Stimulated activated CD4-positive, alpha-beta T cell treated with anti-CD3 and anti-CD28 coated beads, Interleukin-15, amount 100 ng/mL, for 24 hours (primary cell): ENCODE data around the gene UQCR11.
"Not testable (repeated sequence)": the region's sequence is repeated elsewhere in the genome, so short reads cannot be mapped to it uniquely, and the experiment has no call there.

Experiments used
- DNase-seq: peaks from one replicate; pipeline ENCODE4 v3.0.0-alpha.2; 2020

The UQCR11 gene

DNA sequence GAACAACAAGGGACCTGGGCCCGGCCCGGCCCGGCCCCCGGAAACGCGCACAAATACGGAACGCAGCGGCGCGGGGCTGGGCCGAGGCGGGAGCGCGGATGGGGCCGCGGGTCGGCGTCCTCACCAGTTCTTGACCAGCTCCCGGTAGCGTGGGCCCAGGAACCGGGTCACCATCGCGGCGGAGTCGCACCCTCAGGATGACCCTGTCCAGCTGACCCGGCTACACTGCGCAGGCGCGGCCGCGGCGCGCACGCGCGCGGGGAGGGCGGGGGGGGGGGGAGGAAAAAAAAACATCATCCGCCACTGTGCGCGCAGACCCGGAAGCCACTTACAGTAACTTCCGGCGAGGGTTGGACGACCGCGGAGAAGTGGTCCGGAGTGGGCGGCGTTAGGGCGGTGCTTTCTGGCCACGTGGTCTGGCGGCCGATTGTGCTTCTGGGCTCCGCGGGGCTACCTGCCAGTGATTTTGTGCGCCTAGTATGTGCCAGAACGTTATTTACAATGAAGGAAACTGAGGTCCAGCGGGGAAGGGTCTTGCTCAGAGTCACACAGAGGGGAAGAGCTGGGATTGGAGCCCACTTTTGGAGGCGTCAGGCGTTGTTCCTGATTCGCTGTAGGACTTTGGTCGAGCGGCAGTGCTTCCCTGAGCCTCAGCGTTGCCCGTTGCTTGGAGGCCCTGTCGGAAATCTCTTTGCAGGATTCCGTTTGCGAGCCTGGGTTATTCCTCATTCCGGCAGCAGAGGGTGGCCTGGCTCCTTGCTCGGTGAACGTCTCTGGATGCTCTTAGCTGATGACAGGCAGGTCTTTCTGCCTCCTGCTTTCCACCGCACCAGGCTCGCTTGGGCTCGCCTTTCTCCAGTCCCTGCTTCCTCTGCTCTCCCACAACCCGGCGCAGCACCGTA lies at the start of gene UQCR11:
Gene UQCR11, minus strand, starts transcription at position 227 of the 902 bp plus-strand sequence. Its CDS starts 53 bp downstream, at position 174.
- DNase-seq: peak; percentile 97

- DNase-seq: no peak
Observed at GRCh38 chr19:1654178-1654792, 49.0 kb upstream of the UQCR11 start.

DNA sequence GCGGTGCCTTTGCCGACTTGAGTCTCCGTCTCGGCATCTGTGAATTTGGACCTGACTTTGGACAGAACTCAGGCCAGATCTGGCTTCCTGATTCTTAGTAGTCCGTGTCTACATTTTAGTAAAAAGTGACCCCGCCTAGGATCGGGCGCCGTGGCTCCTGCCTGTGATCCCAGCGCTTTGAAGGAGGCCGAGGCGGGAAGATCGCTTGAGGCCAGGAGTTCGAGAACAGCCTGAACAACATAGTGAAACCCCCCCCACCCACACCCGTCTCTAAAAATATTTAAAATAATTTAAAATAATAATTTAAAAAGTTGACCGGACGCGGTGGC lies 48.0 kb upstream of the UQCR11 start:
- DNase-seq: no peak

DNA sequence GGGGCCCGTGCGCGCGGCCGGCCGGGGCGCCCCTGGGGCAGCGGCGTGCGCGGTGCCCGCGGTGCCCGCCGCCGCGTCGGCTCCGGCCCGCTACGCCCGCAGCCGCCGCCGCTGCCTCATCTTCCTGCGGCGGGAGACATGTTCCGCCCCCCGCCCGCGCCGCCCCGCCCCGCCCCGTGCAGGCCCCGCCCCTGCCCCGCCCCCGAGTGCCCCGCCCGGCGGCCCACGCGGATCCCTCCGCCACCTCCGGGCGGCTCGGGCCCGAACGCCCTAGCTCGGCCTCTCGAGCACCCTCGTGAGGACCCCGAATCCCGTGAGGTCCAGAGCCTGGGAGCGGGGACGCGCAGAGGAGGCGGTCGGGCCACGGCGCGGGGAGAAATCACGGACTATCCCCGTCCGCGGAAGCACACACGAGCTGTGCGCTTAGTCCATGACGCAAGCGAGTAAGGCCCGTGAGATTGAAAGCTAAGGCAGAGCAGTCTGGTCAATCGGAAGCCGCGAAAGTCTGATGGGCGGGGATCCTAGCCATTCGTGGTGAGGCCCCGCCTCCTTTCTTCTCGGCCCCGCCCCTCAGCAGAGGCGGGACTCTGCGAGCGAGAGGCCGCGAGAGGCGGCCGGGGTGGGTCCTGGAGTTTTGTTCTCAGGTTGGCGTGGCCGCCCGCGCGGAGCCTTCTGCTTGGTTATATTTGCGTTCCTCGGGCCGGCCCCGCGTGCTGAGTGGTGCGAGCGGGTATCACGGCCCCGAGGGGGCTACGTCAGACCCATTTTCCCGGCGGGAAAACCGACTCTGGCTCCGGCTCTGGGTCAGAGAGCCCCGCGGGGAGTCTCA lies 47.4 kb upstream of the UQCR11 start, which contains the start of gene TCF3:
Gene TCF3, minus strand, starts transcription at position 145 of the 829 bp plus-strand sequence. CDS start 2,367 bp downstream, outside the sequence.
- DNase-seq: peak; percentile 98

DNA sequence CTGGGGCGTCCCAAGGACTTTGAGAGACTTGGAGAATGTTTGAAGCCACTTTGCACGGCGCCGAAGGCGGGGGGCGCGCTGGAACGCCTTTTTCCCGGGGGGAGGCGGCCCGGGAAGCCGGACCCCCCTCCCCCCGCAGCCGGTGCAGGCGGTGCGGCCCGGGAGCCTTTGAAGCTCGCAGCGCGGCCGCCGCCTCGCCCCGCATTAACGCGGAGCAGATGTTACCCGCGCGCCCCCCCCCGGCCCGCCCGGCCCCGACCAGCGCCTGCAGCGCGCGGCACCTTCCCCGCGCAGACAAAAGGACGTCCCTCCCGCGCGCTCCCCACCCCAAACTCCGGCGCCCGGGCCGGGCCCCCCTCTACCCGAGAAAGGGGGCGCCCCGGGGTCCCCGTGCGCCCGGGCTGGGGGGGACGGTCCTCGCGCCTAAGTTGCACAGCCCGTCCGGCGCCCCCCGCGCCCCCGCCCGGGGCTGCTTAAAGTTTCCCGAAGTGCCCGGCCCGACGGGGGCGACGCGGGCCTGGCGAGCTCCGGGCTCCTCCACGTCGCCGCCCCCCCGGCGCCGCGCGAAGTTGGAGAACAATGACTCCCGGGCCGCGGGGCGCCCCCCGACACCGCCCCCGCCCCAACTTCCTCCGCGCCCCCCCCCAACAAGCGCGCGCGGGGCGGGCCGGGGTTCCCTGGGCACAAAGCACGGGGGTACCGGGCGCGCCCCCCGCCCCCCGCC lies 46.5 kb upstream of the UQCR11 start:
- peak; percentile 55 for DNase-seq

DNA sequence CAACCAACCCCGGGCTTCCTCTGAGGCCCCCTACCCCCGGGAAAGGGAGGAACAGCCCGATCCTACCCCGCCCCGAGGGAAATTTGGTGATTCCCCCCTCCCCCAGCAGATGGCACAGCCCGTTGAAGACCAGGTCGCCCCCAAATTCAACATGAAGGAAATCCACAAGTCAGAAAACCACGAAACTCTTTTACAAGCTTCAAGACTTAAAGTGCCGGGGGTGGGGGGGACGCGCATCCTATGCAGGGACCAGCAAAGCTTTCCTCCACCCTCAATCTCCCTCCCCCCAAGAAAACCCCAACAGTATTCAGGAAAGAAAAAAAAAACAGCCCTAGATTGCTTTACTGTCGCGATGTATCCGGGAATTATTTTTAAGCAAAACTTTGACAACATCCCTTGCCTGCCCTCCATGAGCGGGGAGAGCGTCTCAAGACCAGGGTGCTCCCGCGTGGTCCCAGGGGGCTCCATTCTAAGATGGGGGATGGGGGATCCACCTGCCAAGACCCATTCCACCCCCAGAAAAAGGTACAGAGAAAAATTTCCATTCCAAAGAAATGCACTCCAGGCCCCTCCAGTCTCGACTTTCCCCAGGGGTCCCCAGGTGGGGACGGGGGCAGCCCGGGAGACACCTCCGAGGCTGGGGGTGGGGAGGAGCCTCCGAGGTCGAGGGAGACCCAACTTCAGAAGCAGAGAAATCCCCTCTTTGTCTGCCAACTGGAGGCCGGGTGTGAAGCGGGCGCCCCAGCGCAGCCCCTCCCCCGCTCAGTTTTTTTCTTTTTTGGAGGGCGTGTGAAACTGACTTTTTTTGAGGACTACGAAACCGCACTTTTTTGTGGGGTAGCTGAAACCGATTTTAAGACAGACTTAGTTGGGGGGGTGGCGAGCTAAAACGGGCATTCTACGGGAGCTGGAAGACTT lies 45.6 kb upstream of the UQCR11 start:
- peak; percentile 72 for DNase-seq

DNA sequence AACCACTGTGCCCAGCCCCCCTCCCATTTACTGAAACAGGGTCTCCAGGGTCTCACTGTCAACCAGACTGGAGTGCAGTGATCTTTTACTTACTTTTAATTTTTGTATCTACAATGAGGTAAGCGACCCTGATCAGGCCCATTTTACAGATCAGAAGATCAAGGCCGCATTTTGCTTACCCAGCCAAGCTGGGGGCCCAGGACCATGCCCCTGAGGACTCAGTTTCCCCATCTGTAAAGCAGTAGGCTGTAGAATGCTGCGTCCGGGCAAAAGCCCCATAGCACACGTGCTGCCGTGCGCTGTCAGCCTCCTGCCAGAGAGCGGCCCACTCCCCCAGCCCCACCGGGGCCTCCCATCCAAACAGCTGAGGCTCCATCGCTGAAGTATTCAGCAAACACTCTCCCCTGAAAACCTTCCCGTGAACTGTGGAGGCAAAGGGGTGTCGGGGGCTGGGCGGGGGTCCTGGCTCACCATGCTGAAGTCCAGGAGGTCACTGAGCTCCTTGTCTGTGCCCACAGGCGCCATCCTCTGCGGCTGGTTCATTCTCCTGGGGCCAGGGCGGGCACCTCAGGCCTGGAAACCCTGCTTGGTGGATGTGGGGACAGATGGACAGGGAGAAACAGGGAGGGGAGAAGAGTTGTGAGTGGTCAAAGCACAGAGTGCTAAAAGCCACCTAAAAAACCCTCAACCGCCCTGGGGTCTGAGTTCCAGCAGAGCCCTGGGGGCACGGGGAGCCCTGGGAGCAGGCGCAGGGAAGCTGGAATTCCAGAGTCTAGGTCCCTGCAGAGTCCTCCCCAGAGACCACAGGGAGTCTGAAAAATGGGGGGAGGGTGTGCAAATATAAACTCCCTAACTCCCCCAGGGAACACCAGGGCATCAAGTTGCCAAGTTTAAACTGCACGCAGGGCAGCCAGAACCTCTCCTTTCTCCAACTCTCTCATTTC lies 44.7 kb upstream of the UQCR11 start:
- no peak for DNase-seq

DNA sequence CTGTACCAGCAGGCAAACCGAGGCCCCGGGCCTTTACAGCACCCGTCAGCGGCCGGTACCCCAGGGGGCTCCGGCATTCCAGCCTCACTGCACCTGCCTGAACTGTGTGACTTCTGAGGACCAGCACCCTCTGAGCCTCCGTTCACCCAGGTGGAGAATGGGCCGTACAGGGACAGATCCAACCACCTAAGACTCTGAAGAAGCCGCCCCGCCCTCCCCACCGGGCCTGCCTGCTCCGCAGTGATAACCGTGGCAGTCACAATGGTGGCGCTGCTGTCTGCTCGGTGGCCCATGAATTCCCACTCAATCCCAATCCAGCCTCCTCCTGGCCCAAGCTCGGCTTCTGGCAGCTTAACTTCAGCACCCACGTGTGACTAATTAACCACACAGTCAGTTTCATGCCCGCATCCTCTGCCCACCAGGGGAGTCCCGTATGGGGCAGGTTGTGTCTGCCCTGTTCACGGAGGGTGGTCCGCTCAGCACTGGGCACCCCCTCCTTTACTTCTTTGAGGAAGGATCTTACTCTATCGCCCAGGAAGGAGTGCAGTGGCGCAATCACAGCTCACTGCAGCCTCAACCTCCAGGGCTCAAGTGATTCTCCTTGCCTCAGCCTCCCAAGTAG lies 43.8 kb upstream of the UQCR11 start:
- DNase-seq: no peak

GRCh38 chr19:1648459-1648849 lies 43.2 kb upstream of the UQCR11 start:
- no peak for DNase-seq

DNA sequence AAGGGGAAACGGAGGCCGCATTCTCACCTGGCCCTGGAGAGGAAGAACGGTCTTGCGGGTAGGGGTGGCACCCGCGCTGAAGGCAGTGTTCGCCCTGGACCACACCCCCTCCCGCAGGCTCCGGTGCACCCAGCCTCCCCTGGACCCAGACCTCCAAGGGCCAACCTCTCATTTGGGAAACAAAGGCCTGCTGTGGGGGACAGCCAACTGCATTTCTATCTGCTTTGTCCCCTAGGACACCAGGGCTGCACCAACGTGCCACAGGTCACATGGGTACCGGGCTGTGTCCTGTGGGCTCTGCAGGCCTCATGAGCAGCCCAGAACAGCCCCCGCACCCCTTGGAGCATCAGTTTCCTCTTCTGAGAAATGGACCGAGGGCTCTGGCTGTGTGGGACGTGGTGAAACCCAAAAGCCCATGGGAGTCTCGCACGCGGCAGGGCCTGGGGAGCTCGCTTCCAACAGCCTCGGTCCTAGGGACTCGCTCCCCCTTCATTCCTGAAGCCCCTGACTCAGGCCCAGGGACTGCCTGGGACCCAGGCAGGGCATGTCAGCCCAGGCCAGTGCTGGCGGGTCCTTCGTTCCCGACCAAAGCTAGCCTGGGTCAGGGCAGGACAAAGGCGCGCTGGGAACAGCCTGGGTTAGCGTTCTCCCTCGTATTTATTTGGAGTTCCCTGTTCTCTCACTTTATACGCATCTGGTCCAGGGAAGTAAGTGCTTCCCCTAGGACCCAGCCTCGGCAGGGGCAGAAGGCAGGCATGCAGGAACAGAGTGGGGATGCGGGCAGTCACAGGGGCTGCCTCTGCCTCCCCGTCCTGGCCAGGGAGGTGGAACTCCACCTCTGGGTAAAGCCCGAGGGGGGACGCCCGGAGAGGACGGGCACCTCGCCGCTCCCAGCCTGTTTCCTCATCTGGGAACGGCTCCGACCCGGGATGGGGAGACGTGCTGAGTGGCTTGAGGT lies 42.5 kb upstream of the UQCR11 start:
- DNase-seq: no peak

DNA sequence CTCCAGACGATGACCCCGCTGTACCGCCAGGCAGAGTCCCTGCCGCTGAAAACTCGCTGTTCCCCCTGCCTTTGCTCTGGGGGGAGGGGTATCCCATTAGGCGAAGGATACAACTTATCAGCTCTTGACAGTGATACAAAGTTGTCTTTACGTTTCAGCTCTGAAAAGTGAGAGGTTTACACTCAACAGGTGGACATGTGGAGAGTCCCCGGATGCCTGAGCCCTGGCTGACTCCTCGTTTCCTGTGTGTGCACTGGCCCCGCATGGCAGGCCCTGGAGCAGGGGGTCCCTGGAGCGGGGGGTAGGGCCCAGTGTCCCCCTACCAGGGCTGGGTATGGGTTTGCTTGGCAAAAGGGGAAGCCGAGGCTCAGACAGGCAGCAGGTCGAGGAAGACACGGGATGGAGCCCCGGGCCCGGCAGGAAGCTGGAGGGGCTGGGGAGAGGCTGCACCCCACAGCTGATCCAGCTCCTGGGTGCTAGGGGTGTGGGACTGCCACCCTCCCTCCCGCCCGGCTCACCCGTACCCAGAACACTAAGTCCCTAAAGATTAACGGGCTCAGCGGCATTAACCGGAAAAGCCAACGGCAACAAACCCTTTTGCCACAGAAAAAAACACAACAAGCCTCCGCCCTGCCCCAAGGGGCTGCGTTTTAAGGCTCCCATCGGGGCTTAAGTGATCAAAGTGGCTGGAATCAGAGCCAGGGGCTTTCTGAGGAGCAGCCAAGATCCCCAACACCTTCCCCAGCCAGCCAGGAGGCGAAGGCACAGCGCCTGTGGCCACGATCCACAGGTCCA lies 41.6 kb upstream of the UQCR11 start:
- no peak for DNase-seq

DNA sequence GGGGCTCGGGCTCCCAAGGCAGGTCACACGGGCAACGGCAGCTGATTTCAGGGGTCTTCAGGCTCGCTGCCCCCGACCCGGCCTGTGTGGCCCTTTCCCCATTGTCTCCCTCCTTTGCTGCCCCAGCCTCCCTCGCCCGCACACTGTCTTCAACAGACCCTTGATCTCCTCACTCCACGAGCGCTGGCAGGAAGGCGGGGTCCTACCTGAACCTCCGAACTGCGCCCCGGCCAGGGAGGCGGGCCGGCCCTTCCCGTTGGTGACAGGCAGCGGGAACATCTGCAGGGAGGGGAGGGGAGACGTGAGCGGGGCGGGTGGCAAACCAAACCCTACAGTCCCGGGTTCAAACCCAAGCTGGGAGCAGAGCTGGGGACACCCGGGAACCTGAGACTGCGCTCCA lies 40.9 kb upstream of the UQCR11 start:
- no peak for DNase-seq

GRCh38 chr19:1645299-1645698 lies 40.0 kb upstream of the UQCR11 start:
- no peak for DNase-seq

GRCh38 chr19:1644070-1644469 lies 38.8 kb upstream of the UQCR11 start:
- DNase-seq: no peak

DNA sequence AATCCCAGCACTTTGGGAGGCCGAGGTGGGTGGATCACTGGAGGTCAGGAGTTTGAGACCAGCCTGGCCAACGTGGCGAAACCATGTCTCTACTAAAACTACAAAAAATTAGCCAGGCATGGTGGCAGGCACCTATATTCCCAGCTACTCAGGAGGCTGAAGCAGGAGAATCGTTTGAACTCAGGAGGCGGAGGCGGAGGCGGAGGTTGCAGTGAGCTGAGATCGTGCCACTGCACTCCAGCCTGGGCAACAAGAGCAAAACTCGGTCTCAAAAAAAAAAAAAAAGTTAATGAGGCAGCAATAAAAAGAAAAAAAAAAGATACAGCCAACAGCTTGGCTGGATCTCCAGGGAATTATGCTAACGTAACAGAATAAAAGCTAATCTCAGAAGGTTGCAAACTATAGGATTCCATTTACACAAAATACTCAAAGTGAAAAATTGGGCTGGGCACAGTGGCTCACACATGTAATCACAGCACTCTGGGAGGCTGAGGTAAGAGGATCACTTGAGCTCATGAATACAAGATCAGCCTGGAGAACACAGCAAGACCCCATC lies 35.7 kb upstream of the UQCR11 start:
- not testable (repeated sequence) for DNase-seq

DNA sequence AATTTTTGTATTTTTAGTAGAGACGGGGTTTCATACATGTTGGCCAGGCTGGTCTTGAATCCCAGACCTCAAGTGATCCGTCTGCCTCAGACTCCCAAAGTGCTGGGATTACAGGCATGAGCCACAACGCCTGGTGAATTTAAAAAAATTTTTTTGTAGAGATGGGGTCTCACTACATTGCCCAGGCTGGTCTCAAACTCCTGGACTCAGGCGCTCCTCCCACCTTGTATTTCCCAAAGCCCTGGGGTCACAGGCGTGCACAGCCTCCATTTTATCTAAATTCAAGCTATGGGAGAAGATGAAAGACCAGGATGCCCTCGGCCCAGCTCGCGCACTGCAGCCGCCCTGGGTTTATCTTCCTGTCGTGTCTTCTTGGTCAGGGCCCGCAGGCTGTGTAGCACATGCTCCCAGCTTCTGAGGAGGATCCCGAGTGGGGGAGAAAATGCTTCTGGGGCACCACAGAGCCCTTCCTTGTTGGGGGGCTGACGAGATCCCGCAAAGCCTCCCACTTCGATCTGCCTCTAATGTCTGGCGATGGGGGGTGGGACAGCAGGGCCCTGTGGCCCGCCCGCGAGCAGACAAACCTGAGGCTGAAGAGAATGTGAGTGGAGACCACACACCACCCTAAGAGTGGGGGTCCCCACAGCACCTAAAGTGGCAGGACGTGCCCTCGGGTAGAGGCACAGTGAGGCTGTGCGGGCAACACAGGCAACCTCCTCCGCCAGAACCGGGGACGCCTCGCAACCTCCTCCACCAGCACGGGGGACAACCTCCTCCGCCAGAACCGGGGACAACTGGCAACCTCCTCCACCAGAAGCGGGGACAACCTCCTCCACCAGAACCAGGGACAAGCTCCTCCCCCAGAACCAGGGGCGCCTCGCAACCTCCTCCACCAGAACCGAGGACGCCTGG lies 31.3 kb upstream of the UQCR11 start:
- DNase-seq: no peak

GRCh38 chr19:1634938-1635243 lies 29.6 kb upstream of the UQCR11 start:
- DNase-seq: no peak
